ENCODE measurements around the gene ITGB3.
A peak's percentile ranks its signal among the peaks of the same experiment; 100 is the strongest.

DNA sequence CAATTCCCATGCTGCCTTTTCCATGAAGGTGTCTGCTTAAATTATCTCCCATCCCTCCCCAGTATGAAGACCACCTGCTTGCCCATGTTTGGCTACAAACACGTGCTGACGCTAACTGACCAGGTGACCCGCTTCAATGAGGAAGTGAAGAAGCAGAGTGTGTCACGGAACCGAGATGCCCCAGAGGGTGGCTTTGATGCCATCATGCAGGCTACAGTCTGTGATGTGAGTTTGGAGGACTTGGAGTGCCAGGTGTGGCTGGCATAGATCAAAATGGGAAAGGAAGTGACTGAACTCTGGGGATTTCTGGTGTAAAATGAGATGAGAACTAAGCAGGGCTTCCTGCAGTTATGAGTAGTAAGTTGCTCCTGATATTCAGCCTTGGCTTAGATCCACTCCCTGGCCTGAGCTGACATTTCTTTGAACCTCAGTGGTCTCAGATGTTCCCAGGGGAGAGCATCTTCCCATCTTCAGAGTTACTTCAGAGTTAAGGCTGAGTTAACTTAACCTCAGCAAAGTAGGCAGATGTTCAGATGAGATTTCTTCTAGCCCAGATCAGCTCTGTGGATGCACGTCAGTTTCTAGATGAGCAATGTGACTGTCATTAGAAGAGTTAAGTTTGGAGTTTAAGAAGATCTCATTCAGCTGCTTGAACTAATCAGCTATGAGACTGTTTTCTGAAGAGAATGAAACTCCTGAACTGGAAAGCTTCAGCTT is 32.7 kb downstream of the ITGB3 start:
- TF ChIP-seq, protein P1, sequence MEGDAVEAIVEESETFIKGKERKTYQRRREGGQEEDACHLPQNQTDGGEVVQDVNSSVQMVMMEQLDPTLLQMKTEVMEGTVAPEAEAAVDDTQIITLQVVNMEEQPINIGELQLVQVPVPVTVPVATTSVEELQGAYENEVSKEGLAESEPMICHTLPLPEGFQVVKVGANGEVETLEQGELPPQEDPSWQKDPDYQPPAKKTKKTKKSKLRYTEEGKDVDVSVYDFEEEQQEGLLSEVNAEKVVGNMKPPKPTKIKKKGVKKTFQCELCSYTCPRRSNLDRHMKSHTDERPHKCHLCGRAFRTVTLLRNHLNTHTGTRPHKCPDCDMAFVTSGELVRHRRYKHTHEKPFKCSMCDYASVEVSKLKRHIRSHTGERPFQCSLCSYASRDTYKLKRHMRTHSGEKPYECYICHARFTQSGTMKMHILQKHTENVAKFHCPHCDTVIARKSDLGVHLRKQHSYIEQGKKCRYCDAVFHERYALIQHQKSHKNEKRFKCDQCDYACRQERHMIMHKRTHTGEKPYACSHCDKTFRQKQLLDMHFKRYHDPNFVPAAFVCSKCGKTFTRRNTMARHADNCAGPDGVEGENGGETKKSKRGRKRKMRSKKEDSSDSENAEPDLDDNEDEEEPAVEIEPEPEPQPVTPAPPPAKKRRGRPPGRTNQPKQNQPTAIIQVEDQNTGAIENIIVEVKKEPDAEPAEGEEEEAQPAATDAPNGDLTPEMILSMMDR (IDR thresholded peaks at IDR 0.05 in 8 of 11, conservative IDR thresholded peaks at IDR 0.05 in 3 of 11): no peak
- TF ChIP-seq POLR2AphosphoS5 (IDR thresholded peaks at IDR 0.05): peak in 2 of 3 donors; percentile 15 to 33
- no peak for TF ChIP-seq POLR2A (IDR thresholded peaks at IDR 0.05)

Measured in spleen (tissue), 7 donors.